HepG2 (cell line): ENCODE measurements around the gene PDZD8. TPM values are rescaled to one million over a fixed set of nuclear protein-coding genes. Genes with fewer than 3 reads are reported as not detected.
A peak's percentile ranks its signal among the peaks of the same experiment; 100 is the strongest.

Source experiments
- HDAC2 ChIP-seq: sonication (generic); formaldehyde crosslinking; IDR thresholded peaks from 2 replicates; pipeline ENCODE4 v1.4.0; 2020; ENCODE audit warnings: missing genetic modification reagents
- HHEX ChIP-seq: IDR thresholded peaks from 2 replicates; pipeline ENCODE4 v1.6.1; 2016; ENCODE audit warnings: control low read depth
- HIVEP1 ChIP-seq: sonication (generic); formaldehyde crosslinking; IDR thresholded peaks from 2 replicates; pipeline ENCODE4 v1.4.0; 2020; ENCODE audit warnings: mild to moderate bottlenecking, missing genetic modification reagents
- LCORL ChIP-seq, 2 experiments: fragments of 450-650 bp in 1 of 2; sonication (generic) in 1 of 2; formaldehyde crosslinking in 1 of 2; IDR thresholded peaks; 2 replicates each; pipeline versions ENCODE4 v1.5.0 to v1.6.1; 2017 to 2020; ENCODE audit warnings: antibody characterized with exemption in 1 of 2, missing genetic modification reagents in 1 of 2
- MTA1 ChIP-seq: sonication (generic); formaldehyde crosslinking; IDR thresholded peaks from 2 replicates; pipeline ENCODE4 v1.4.0; 2020; ENCODE audit warnings: missing genetic modification reagents, mild to moderate bottlenecking, borderline replicate concordance
- PHF20 ChIP-seq: sonication (generic); formaldehyde crosslinking; IDR thresholded peaks from 2 replicates; pipeline ENCODE4 v1.5.0; 2020; ENCODE audit warnings: mild to moderate bottlenecking, missing genetic modification reagents
- REXO4 ChIP-seq: sonication (generic); formaldehyde crosslinking; IDR thresholded peaks from 2 replicates; pipeline ENCODE4 v1.8.0; 2022; ENCODE audit warnings: missing genetic modification reagents, mild to moderate bottlenecking, borderline replicate concordance
- SIN3A ChIP-seq: IDR thresholded peaks from 2 replicates; pipeline ENCODE4 v1.6.1; 2011; ENCODE audit warnings: low read depth, mild to moderate bottlenecking, control low read depth, low read length, borderline replicate concordance
- SRF ChIP-seq: IDR thresholded peaks from 2 replicates; pipeline ENCODE4 v1.6.1; 2011; ENCODE audit warnings: mild to moderate bottlenecking, low read depth, low read length, moderate library complexity
- ZBTB1 ChIP-seq: sonication (generic); formaldehyde crosslinking; IDR thresholded peaks from 2 replicates; pipeline ENCODE4 v1.4.0; 2020; ENCODE audit warnings: missing genetic modification reagents, borderline replicate concordance
- ZNF841 ChIP-seq: sonication (generic); formaldehyde crosslinking; IDR thresholded peaks from 2 replicates; pipeline ENCODE4 v1.8.1; 2023; ENCODE audit warnings: missing genetic modification reagents, borderline replicate concordance
- polyA plus RNA-seq, 8 experiments: library from polyadenylated mRNA; depleted of rRNA in 3 of 8; stranded (reverse) in 7 of 8; unstranded in 1 of 8; fragments of >200 nt; fragmentation: Illumina TruSeq in 4 of 8; extraction: Trizol in 4 of 8; gene quantifications; 2 replicates each; pipeline versions ENCODE4 v1.2.1 to v1.2.3, GENCODE V29; 2011 to 2016; ENCODE audit warnings: low read depth in 4 of 8, missing spikeins in 1 of 8, mixed read lengths in 1 of 8; ENCODE audit not compliant: insufficient read depth in 1 of 8
- total RNA-seq, 5 experiments: library from RNA; depleted of rRNA; stranded (reverse); fragments of >200 nt; fragmentation: Illumina TruSeq; extraction: Trizol; gene quantifications; 2 replicates each; pipeline ENCODE4 v1.2.3, GENCODE V29; 2016; ENCODE audit warnings: low read depth in 1 of 5
- TF ChIP-seq, protein P1 (sequence below): IDR thresholded peaks from 2 replicates; pipeline ENCODE4 v1.6.1; 2012; ENCODE audit warnings: low read length, improper control_type of control experiment
- TF ChIP-seq, protein P2 (sequence below): sonication (generic); formaldehyde crosslinking; IDR thresholded peaks from 2 replicates; pipeline ENCODE4 v1.8.0; 2022; ENCODE audit warnings: mild to moderate bottlenecking, missing genetic modification reagents, moderate library complexity
- TF ChIP-seq, protein P3 (sequence below): sonication (generic); formaldehyde crosslinking; IDR thresholded peaks from 2 replicates; pipeline ENCODE4 v1.8.0; 2023; ENCODE audit warnings: mild to moderate bottlenecking, missing genetic modification reagents
- TF ChIP-seq, protein P4 (sequence below): sonication (generic); formaldehyde crosslinking; IDR thresholded peaks from 2 replicates; pipeline ENCODE4 v1.5.0; 2020; ENCODE audit warnings: mild to moderate bottlenecking, missing genetic modification reagents, borderline replicate concordance

Gene PDZD8
- total and polyA plus RNA-seq, 2 of the 13 experiments (the other 11 are each of a cell fraction or from before 2014, with no cell fraction given) = 11.2 to 32.0 TPM

DNA sequence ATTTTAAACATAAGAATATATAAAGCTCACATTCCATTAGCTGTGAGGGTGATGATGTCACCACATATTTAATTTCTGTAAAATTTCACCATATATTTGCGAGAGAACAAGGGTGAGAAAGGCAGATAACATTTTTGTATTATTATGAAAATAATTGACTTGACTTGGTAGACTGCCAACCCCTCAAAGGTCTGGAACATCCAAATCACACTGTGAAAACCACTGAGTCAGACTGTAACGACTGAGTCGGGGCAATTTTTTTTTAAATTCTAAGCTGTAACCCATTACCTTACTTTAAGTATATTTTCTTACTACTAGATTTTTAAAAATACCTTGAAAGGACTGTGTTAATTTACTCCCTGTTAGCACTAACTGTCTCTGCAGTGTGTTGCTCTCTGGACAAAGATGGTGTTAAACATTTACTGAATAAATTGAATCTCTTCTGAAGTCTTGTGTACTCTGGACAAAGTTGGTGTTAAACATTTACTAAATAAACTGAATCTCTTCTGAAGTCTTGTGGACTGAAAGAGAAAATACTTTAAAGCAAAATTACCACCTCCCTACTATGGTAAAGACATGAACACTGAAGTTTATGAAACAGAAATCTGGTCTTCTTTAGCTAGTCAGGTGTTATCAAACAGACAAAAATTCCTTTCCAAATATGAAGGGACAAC, 14.1 kb downstream of the PDZD8 start (continued):
- no peak for TF ChIP-seq SIN3A
- no peak for TF ChIP-seq LCORL (IDR thresholded peaks at IDR 0.05)
- no peak for TF ChIP-seq LCORL (CRISPR knock-in tag; IDR thresholded peaks at IDR 0.05)
- no peak for TF ChIP-seq ZBTB1
- no peak for TF ChIP-seq ZNF841 (CRISPR knock-in tag)
- TF ChIP-seq PHF20 (CRISPR knock-in tag) = no peak
- TF ChIP-seq HIVEP1 (CRISPR knock-in tag) = no peak
- TF ChIP-seq MTA1 (CRISPR knock-in tag) = no peak
- TF ChIP-seq HDAC2 = peak; percentile 71; the same call in 1 of the 2 replicates
- TF ChIP-seq, protein P1, sequence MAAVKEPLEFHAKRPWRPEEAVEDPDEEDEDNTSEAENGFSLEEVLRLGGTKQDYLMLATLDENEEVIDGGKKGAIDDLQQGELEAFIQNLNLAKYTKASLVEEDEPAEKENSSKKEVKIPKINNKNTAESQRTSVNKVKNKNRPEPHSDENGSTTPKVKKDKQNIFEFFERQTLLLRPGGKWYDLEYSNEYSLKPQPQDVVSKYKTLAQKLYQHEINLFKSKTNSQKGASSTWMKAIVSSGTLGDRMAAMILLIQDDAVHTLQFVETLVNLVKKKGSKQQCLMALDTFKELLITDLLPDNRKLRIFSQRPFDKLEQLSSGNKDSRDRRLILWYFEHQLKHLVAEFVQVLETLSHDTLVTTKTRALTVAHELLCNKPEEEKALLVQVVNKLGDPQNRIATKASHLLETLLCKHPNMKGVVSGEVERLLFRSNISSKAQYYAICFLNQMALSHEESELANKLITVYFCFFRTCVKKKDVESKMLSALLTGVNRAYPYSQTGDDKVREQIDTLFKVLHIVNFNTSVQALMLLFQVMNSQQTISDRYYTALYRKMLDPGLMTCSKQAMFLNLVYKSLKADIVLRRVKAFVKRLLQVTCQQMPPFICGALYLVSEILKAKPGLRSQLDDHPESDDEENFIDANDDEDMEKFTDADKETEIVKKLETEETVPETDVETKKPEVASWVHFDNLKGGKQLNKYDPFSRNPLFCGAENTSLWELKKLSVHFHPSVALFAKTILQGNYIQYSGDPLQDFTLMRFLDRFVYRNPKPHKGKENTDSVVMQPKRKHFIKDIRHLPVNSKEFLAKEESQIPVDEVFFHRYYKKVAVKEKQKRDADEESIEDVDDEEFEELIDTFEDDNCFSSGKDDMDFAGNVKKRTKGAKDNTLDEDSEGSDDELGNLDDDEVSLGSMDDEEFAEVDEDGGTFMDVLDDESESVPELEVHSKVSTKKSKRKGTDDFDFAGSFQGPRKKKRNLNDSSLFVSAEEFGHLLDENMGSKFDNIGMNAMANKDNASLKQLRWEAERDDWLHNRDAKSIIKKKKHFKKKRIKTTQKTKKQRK = no peak
- TF ChIP-seq, protein P2, sequence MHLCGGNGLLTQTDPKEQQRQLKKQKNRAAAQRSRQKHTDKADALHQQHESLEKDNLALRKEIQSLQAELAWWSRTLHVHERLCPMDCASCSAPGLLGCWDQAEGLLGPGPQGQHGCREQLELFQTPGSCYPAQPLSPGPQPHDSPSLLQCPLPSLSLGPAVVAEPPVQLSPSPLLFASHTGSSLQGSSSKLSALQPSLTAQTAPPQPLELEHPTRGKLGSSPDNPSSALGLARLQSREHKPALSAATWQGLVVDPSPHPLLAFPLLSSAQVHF (CRISPR knock-in tag) = no peak
- no peak for TF ChIP-seq REXO4
- no peak for TF ChIP-seq SRF
- TF ChIP-seq, protein P3, sequence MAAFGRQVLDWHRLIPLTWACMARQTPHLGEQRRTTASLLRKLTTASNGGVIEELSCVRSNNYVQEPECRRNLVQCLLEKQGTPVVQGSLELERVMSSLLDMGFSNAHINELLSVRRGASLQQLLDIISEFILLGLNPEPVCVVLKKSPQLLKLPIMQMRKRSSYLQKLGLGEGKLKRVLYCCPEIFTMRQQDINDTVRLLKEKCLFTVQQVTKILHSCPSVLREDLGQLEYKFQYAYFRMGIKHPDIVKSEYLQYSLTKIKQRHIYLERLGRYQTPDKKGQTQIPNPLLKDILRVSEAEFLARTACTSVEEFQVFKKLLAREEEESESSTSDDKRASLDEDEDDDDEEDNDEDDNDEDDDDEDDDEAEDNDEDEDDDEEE = no peak
- peak; percentile 43; the same call in 1 of the 2 replicates for TF ChIP-seq HHEX (CRISPR knock-in tag)
- TF ChIP-seq, protein P4, sequence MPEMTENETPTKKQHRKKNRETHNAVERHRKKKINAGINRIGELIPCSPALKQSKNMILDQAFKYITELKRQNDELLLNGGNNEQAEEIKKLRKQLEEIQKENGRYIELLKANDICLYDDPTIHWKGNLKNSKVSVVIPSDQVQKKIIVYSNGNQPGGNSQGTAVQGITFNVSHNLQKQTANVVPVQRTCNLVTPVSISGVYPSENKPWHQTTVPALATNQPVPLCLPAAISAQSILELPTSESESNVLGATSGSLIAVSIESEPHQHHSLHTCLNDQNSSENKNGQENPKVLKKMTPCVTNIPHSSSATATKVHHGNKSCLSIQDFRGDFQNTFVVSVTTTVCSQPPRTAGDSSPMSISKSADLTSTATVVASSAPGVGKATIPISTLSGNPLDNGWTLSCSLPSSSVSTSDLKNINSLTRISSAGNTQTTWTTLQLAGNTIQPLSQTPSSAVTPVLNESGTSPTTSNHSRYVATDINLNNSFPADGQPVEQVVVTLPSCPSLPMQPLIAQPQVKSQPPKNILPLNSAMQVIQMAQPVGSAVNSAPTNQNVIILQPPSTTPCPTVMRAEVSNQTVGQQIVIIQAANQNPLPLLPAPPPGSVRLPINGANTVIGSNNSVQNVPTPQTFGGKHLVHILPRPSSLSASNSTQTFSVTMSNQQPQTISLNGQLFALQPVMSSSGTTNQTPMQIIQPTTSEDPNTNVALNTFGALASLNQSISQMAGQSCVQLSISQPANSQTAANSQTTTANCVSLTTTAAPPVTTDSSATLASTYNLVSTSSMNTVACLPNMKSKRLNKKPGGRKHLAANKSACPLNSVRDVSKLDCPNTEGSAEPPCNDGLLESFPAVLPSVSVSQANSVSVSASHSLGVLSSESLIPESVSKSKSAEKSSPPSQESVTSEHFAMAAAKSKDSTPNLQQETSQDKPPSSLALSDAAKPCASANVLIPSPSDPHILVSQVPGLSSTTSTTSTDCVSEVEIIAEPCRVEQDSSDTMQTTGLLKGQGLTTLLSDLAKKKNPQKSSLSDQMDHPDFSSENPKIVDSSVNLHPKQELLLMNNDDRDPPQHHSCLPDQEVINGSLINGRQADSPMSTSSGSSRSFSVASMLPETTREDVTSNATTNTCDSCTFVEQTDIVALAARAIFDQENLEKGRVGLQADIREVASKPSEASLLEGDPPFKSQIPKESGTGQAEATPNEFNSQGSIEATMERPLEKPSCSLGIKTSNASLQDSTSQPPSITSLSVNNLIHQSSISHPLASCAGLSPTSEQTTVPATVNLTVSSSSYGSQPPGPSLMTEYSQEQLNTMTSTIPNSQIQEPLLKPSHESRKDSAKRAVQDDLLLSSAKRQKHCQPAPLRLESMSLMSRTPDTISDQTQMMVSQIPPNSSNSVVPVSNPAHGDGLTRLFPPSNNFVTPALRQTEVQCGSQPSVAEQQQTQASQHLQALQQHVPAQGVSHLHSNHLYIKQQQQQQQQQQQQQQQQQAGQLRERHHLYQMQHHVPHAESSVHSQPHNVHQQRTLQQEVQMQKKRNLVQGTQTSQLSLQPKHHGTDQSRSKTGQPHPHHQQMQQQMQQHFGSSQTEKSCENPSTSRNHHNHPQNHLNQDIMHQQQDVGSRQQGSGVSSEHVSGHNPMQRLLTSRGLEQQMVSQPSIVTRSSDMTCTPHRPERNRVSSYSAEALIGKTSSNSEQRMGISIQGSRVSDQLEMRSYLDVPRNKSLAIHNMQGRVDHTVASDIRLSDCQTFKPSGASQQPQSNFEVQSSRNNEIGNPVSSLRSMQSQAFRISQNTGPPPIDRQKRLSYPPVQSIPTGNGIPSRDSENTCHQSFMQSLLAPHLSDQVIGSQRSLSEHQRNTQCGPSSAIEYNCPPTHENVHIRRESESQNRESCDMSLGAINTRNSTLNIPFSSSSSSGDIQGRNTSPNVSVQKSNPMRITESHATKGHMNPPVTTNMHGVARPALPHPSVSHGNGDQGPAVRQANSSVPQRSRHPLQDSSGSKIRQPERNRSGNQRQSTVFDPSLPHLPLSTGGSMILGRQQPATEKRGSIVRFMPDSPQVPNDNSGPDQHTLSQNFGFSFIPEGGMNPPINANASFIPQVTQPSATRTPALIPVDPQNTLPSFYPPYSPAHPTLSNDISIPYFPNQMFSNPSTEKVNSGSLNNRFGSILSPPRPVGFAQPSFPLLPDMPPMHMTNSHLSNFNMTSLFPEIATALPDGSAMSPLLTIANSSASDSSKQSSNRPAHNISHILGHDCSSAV (CRISPR knock-in tag) = no peak
